Glomerular endothelial cell (primary cell): ENCODE data around the gene STX4. TPM values are rescaled to one million over a fixed set of nuclear protein-coding genes. Genes with fewer than 3 reads are reported as not detected.

ENCODE experiments used
- DNase-seq: peaks from one replicate; pipeline ENCODE4 v3.0.0-alpha.2; 2011; ENCODE audit warnings: low read depth, low spot score; ENCODE audit errors: extremely low read depth
- total RNA-seq: library from RNA; depleted of rRNA; stranded (reverse); fragments of >200 nt; gene quantifications from 2 replicates; pipeline ENCODE4 v1.2.3, GENCODE V29; 2015

The STX4 gene
- total RNA-seq, 1 donor from 2014 or later = 44.7 TPM

DNA sequence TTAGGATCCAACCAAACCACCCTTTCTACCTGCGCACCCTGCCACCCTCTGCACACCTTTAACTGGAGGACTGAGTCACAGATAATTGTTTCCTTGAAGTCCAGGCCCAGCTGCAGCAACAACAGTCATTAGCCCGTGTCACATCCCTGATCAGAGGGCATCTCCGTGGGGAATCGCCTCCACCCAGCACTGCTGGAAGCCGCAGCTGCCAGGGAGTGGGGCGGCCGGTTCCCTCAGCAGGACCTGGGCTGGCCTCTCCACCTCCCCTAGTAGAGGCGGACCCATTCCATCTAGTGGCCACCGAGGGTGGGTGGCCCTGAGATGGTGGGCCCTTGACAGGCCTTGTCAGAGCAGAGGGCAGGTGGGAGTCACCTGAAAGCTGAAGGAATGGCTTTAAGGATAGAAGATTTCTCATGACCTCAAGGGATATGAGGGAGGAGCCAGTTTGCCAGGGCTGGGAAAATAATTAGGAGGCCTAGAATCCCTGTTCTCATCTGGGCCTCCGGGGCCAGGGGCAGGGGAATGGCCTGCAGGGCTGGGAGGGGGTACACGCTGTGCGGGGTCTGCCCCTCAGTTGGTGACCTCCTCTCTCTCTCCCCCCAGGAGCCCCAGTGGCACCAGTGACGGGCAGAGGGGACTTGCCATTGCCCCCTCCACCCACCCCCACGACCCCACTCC lies 49.1 kb downstream of the STX4 start:
- no peak for DNase-seq

DNA sequence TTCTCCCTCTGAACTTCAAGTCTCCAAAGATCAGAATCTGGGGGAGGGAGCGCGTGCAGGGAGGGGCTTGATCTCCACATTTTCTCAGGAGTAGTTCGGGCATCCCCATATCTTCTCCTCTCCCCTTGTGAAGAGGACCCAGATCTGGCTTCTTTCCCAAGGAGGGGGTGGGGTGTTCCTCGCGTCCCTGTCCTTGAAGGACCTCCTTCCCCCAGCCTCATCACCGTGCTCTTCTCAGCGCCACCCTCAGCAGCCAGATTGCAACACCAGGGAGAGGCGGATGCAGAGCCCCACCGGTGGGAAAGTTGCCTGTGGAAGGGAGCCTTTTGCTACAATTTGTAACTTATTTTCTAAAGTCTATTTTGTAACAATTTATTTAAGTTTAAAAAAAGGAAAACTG lies 49.7 kb downstream of the STX4 start:
- DNase-seq = no peak

DNA sequence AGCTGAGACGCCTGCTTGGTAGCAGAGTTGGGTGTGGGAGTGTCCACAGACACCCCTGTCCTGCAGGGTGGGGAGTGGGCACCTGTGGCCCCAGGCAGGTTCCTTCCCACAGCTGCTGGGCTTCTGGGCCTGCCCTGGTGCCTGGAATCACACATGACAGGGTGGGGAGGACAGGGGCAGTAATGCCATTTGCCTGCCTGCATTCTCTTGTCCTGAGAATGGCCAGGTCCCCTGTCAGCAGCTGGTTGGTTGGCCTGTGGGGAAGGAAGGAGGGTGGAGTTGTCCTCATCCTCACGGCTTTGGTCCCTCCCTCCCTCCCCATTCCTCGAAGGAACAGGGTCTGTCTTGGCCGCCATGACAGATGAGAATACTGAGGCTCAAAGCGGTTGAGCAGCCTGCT lies 50.2 kb downstream of the STX4 start:
- DNase-seq = no peak

DNA sequence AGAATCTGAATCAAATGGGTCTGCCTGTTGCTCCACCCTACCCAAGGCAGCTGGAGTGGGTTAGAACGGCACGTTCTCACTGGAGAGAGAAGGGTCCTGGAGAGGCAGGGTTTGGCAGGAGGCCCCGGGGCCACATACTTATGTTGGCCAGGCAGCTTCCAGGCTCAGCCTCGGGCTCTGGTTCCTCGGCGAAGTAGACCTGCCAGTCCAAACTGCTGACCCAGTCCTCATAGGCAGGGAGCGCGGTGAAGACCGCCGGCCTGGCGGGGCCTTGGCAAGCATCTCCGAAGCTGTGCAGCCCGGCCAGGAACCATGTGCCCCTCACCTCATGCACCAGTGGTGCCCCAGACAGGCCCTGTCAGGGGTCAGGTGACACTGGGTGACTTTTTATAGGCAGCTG lies 50.6 kb downstream of the STX4 start:
- no peak for DNase-seq

DNA sequence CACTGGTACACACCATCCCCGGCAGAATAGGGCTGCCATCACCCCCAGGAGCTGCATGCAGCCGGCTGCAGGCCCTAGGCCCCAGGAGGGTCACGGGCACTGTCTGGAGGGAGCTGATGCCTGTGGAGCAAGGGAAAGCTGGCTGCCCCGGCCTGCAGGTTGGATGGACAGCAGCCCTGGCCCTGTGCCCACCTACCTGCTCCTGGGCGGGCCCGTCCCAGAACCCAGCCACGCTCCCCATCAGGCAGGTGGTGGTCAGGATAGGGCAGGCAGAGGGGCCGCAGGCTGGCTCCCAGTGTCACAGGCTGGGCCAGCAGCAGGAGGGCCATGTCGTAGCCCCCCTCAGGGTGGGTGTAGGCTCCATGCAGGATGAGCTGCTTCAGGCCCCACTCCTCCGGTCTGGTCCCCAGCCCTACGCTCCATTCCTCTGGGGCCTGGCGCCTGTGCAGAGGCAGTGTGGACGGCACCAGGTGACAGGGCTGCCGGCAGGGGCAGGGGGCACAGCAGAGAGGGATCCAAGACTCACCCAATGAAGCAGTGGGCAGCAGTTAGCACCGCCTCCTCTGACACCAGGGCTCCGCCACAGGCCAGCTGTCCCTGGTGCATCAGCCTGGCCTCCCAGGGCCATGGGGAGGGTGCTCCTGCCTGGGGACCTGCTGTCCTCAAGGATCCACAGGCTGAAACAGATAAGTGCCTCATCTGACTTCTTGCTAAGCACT lies 51.4 kb downstream of the STX4 start:
- DNase-seq = no peak

DNA sequence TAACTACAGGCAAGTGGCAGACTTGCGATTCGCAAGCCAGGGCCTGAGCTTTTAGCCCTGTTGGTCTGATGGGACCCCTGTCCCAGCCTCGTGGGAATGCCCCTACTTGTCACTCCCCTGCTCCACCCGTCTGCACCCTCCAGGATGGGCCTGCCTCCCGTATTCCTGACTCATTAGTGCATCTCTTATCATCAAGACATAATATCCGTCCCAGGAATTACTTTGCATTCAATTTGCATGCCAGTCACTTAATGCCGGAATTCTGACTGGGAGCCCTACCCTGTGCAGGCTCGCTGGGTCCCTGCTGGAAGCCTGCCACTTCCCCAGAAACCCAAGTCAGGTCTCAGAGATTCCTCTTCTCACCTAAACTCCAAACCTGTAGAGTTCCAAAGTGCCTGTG lies 52.1 kb downstream of the STX4 start:
- no peak for DNase-seq

DNA sequence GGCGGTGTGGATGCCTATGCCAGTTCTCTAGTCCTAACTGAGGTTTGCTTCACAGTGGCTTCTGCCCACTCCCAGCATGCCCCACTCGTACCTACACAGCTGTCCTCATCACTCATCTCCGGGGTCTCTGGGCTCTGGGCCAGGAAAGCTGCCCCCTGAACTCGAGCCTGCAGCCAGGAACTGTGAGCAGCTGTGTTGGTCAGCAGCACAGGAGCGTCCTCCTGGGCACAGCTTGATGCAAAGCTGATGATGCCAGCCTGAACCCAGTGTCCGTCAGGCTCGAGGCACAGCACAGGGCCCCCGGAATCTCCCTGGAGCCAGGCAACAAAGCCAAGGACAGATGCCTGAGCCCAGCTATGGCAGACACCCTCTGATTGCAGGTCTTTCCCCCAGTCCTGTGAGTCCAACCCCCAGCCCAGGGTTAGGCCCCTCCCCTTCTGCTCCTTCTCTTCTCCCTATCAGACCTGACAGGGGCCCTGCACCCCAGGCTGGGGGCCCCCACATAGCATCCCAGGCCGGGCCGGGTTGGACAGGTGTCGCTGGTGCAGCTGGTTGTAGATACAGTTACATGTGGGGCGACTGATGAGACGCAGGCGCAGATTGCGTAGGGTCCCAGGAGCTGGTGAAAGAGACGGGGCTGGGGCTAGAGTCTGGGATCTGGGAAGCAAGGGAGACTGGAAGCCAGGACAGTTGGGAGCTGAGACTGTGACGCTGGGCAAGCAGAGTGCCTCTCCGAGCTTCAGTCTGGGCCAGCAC lies 52.7 kb downstream of the STX4 start:
- no peak for DNase-seq

DNA sequence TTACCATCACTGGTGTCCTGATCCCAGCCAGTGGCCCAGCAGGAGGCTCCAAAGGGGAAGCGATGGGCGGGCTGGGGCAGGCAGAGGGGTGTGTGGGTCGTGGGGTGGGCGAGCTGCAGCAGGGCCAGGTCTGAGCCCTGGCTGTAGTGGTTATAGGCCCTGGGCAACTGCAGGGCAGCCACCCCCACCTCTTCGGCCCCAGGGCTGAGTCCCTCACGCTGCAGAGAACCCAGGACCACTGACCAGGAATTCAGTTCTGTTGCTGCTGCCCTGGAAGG lies 53.2 kb downstream of the STX4 start:
- DNase-seq = no peak

DNA sequence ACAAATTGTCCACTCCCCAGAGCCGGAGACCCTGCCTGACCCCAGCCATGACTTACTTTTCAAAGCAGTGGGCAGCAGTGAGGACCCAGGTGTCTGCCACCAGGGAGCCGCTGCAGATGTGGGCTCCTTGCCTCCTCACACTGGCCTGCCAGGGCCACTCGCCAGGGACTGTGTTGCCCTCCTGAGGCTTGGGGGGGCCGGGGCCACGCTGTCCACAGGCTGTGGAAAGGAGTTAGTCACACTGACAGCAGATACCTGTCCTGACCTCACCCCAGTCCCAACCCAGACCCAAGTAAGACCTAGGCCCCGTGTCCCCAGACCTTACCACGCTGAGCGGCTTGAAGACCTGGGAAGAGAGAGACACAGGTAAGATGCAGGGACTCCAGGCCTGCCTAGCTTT lies 54.1 kb downstream of the STX4 start:
- DNase-seq = no peak

DNA sequence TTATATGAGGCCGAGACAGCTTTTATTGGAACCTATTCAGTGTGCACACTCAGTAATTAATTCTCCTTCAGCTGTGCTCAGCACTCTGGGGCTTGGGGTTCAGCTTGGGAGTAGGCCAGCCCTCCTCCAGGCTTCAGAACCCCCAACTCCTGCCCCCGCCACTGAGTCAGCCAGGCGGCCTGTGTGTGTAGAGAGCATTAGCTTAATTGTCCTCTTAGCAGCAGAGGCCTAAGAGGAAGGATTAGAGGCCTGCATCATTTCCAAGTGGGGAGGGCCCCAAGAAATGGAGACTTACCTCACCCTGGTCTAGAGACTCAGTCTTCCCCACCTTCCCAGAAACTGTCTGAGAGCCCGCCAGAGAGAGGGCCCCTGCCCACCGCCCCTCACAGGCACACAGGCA lies 54.6 kb downstream of the STX4 start:
- no peak for DNase-seq

DNA sequence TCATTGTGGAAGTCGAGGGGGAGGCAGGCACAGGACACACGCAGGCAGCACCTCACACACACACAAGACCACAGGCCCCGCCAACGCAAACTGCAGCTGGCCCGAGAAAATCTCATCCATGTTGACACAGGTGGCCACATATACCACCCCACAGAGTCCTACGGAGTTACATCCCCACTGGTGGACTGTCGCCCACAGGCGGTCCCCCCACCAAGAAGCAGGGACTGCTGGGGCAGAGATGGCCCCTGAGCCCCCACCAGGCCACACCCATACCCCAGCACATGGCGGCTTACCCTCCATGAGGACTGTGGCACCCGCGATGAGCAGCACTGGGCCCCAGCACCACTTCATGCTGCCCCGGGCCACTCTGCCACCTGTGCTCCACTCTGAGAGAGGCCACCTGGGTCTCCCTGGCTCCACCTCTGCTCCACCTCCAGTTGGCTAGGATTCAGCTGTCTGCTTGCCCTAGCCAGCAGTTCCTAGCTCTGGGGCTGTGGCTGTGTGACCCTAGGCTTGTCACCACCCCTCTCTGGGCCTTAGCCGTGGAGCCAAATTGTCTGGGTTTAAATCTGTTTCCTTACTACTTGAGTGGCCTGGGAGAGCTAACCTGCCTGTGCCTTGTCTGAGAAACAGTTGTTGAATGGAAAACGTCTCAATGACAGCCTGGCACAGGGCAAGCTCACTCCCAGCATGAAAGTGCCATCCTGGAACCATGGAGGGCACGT lies 55.3 kb downstream of the STX4 start, which contains the start of gene PRSS53:
Gene PRSS53 (minus strand): TSS at position 485 of the 725 bp plus-strand sequence. CDS start 134 bp downstream, at position 351.
- DNase-seq = no peak

DNA sequence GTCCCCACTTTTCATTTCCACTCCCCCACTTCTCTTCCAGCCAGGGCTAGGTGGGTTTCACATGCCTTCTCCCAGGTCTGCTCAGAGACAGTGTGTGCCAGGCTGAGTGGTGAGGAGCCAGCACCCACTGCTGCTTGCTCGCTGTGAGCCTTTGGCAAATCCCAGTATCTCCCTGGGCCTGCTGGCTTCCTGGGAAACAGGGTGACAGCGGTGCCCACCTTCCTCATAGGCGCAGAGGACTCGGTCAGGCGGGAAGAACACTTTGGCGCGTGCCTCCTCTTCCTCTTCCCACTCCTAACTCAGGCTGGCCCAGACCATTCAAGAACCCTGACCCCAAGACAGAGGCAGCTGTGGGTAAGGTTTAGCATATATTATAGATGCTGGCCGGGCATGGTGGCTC lies 55.8 kb downstream of the STX4 start:
- DNase-seq = no peak

Other genes starting within 250 kb of the STX4 start
- gene ZNF629, start 246.4 kb upstream of the STX4 start, total RNA-seq = 12.1 and 17.5 TPM in 2 replicates
- gene BCL7C, start 139.5 kb upstream of the STX4 start, total RNA-seq = 44.5 and 54.5 TPM in 2 replicates
- 0.19 and 0.53 TPM in 2 replicates for gene CTF1, start 136.9 kb upstream of the STX4 start, total RNA-seq
- 29.5 and 29.9 TPM in 2 replicates for gene FBXL19, start 110.0 kb upstream of the STX4 start, total RNA-seq
- 40.0 and 47.3 TPM in 2 replicates for gene ORAI3, start 84.5 kb upstream of the STX4 start, total RNA-seq
- 12.5 and 24.6 TPM in 2 replicates for gene SETD1A, start 75.8 kb upstream of the STX4 start, total RNA-seq
- gene HSD3B7, start 48.4 kb upstream of the STX4 start, total RNA-seq = 7.8 and 12.7 TPM in 2 replicates
- 0.41 and 2.6 TPM in 2 replicates for gene STX1B, start 22.9 kb upstream of the STX4 start, total RNA-seq
- gene ZNF668, start 40.7 kb downstream of the STX4 start, total RNA-seq = 13.8 and 16.3 TPM in 2 replicates
- 17.6 and 22.1 TPM in 2 replicates for gene ZNF646, start 40.9 kb downstream of the STX4 start, total RNA-seq
- gene PRSS53, start 55.4 kb downstream of the STX4 start, total RNA-seq = 0.68 and 4.8 TPM in 2 replicates
- 162 and 167 TPM in 2 replicates for gene VKORC1, start 61.2 kb downstream of the STX4 start, total RNA-seq
- 67.5 and 73.5 TPM in 2 replicates for gene BCKDK, start 74.8 kb downstream of the STX4 start, total RNA-seq
- 29.1 and 32.6 TPM in 2 replicates for gene KAT8, start 84.1 kb downstream of the STX4 start, total RNA-seq
- gene PRSS8, start 102.2 kb downstream of the STX4 start, total RNA-seq = 0.12 and 1.5 TPM in 2 replicates
- gene PRSS36, start 116.5 kb downstream of the STX4 start, total RNA-seq = 0.10 TPM in 1 of 2 replicates, not detected in the other
- 66.1 and 107 TPM in 2 replicates for gene FUS, start 146.6 kb downstream of the STX4 start, total RNA-seq
- gene PYCARD, start 169.2 kb downstream of the STX4 start, total RNA-seq = 32.2 and 33.1 TPM in 2 replicates
- gene TRIM72, start 180.6 kb downstream of the STX4 start, total RNA-seq = not detected in 2 replicates
- gene PYDC1, start 183.6 kb downstream of the STX4 start, total RNA-seq = not detected in 2 replicates
- gene ITGAM, start 226.4 kb downstream of the STX4 start, total RNA-seq = 0.10 and 0.12 TPM in 2 replicates